Inflammatory macrophage (primary cell): ENCODE data around the gene C7orf57.

Experiments used
- DNase-seq, 2 donors: peaks; one replicate each; pipeline ENCODE4 v3.0.0-alpha.2; 2020 to 2022

Gene C7orf57

GRCh38 chr7:48085942-48086341 lies 50.6 kb downstream of the C7orf57 start:
- DNase-seq = no peak

GRCh38 chr7:48087349-48087748 lies 52.0 kb downstream of the C7orf57 start:
- peak; percentile 85 to 87 for DNase-seq

- peak; percentile 83 to 93 for DNase-seq
Measured at GRCh38 chr7:48088559-48089045, 53.3 kb downstream of the C7orf57 start.

- peak; percentile 97 to 98 for DNase-seq
Measured at GRCh38 chr7:48089046-48090003, 54.0 kb downstream of the C7orf57 start, which contains the start of gene UPP1. Gene UPP1, plus strand, starts transcription at chr7:48089265. Its CDS starts 5,519 bp downstream, at chr7:48094784.

GRCh38 chr7:48090095-48090805 lies 54.9 kb downstream of the C7orf57 start:
- peak; percentile 68 to 83 for DNase-seq

GRCh38 chr7:48091506-48092433 lies 56.4 kb downstream of the C7orf57 start:
- no peak for DNase-seq

GRCh38 chr7:48094861-48095293 lies 59.5 kb downstream of the C7orf57 start:
- DNase-seq = no peak

GRCh38 chr7:48096273-48096672 lies 60.9 kb downstream of the C7orf57 start:
- peak; percentile 60 to 69 for DNase-seq

GRCh38 chr7:48097521-48098231 lies 62.3 kb downstream of the C7orf57 start:
- DNase-seq = peak in 1 of 2 donors; percentile 92

GRCh38 chr7:48098846-48099245 lies 63.5 kb downstream of the C7orf57 start:
- no peak for DNase-seq

GRCh38 chr7:48099781-48100180 lies 64.4 kb downstream of the C7orf57 start:
- DNase-seq = no peak

- no peak for DNase-seq
Measured at GRCh38 chr7:48101352-48101751, 66.0 kb downstream of the C7orf57 start.

- no peak for DNase-seq
Measured at GRCh38 chr7:48101968-48102367, 66.6 kb downstream of the C7orf57 start.

- no peak for DNase-seq
Measured at GRCh38 chr7:48102530-48102929, 67.2 kb downstream of the C7orf57 start.

GRCh38 chr7:48105045-48105444 lies 69.7 kb downstream of the C7orf57 start:
- no peak for DNase-seq

- peak in 1 of 2 donors; percentile 0 for DNase-seq
Measured at GRCh38 chr7:48106906-48107659, 71.7 kb downstream of the C7orf57 start.

GRCh38 chr7:48107926-48108472 lies 72.7 kb downstream of the C7orf57 start:
- DNase-seq = peak in 1 of 2 donors; percentile 1

- DNase-seq = peak in 1 of 2 donors; percentile 2
Measured at GRCh38 chr7:48108959-48109847, 73.9 kb downstream of the C7orf57 start.
